Astrocyte (in vitro differentiated cells and primary cell): ENCODE measurements around the gene IL20.

ENCODE experiments used
- EZH2 ChIP-seq: IDR thresholded peaks from 2 replicates; pipeline ENCODE4 v1.6.1; 2012; ENCODE audit warnings: mild to moderate bottlenecking, low read length, inconsistent platforms; ENCODE audit not compliant: insufficient read depth
- TF ChIP-seq, protein P1 (sequence below): IDR thresholded peaks from 2 replicates; pipeline ENCODE4 v1.5.1; 2011; ENCODE audit warnings: low read depth, mild to moderate bottlenecking, inconsistent platforms, low read length, moderate library complexity; ENCODE audit not compliant: insufficient read depth

DNA sequence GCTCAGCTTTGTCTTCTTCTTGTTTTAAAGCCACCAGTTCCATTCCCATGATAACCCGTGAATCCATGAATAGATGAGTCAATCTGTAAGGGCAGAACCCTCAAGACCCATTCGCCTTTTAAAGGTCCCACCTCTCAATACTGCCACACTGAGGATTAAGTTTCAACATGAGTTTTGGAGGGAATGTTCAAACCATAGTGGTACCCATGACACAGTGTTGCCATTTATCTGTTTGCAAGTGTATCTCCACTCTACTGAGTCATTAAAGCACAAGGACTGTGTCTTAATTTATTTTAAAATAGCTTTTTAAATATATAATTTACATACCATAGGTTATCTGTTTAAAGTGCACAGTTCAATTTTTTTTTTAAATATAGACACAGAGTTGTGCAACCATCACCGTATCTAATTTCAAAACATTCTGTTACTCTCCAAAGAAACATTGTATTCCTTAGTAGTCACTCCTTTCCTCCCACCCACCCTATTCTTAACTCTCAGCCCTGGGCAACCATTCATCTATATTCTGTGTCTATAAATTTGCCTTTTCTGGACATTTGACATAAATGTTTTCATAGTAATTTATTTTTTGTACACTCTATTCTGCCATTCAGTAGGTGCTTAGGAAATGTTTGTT, 27.0 kb downstream of the IL20 start:
- TF ChIP-seq, protein P1, sequence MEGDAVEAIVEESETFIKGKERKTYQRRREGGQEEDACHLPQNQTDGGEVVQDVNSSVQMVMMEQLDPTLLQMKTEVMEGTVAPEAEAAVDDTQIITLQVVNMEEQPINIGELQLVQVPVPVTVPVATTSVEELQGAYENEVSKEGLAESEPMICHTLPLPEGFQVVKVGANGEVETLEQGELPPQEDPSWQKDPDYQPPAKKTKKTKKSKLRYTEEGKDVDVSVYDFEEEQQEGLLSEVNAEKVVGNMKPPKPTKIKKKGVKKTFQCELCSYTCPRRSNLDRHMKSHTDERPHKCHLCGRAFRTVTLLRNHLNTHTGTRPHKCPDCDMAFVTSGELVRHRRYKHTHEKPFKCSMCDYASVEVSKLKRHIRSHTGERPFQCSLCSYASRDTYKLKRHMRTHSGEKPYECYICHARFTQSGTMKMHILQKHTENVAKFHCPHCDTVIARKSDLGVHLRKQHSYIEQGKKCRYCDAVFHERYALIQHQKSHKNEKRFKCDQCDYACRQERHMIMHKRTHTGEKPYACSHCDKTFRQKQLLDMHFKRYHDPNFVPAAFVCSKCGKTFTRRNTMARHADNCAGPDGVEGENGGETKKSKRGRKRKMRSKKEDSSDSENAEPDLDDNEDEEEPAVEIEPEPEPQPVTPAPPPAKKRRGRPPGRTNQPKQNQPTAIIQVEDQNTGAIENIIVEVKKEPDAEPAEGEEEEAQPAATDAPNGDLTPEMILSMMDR: no peak
- TF ChIP-seq EZH2: no peak
